ENCODE data around the gene CORO1C.

GRCh38 chr12:108606492-108606891 is 124.8 kb downstream of the CORO1C start:
- TF ChIP-seq KHSRP (IDR thresholded peaks at IDR 0.05): no peak
- TF ChIP-seq ZNF766 (CRISPR knock-in tag; conservative IDR thresholded peaks at IDR 0.05): no peak
- TF ChIP-seq CTCF (IDR thresholded peaks at IDR 0.05 in 2 of 3, conservative IDR thresholded peaks at IDR 0.05 in 1 of 3; ENCODE audit: insufficient read depth in 2 of 3, low read depth in 1 of 3, low read length in 3 of 3): no peak
- TF ChIP-seq RCOR1 (IDR thresholded peaks at IDR 0.05; ENCODE audit: borderline replicate concordance in 1 of 2, low read depth in 2 of 2, low read length in 2 of 2): no peak
- no peak for TF ChIP-seq TOE1 (IDR thresholded peaks at IDR 0.05; ENCODE audit: borderline replicate concordance)
- no peak for TF ChIP-seq TOE1 (CRISPR knock-in tag; IDR thresholded peaks at IDR 0.05; ENCODE audit: borderline replicate concordance, low read depth)
- TF ChIP-seq ZNF263 (CRISPR knock-in tag; IDR thresholded peaks at IDR 0.05; ENCODE audit: borderline replicate concordance): no peak
- no peak for TF ChIP-seq ARID4B (CRISPR knock-in tag; IDR thresholded peaks at IDR 0.05)
- no peak for TF ChIP-seq ZNF24 (IDR thresholded peaks at IDR 0.05)
- no peak for TF ChIP-seq ZBTB33 (CRISPR knock-in tag; IDR thresholded peaks at IDR 0.05)
- no peak for TF ChIP-seq ZNF507 (tag; conservative IDR thresholded peaks at IDR 0.05)
- TF ChIP-seq TEAD4 (IDR thresholded peaks at IDR 0.05; ENCODE audit: low read length): no peak
- no peak for TF ChIP-seq TEAD4 (CRISPR knock-in tag; IDR thresholded peaks at IDR 0.05; ENCODE audit: borderline replicate concordance)
